GM12878 (cell line): ENCODE results near the gene LSP1. TPM values are rescaled to one million over a fixed set of nuclear protein-coding genes. Genes with fewer than 3 reads are reported as not detected.

Experiments
- ATAC-seq: fragments of 200-7000 bp; cut with Tn5 transposase; 3 replicates; pipeline ENCODE4 v1.9.1; 2020; ENCODE audit warnings: mild to moderate bottlenecking, moderate library complexity
- BruUV-seq: library from RNA; stranded (reverse); fragments of 400-500 nt; replicated peaks from 2 replicates; lab custom pipeline; 2021; lab: Mats Ljungman, UMichigan
- CTCF ChIA-PET: fragments of 300-600 bp; sonication (Branson Sonifier 250); formaldehyde crosslinking; extraction: SDS; loops from one replicate; lab custom pipeline; 2021; ENCODE audit warnings: inconsistent platforms; lab: Yijun Ruan, JAX
- POLR2A ChIA-PET: fragments of 350-600 bp; formaldehyde crosslinking; extraction: SDS; loops from one replicate; lab custom pipeline; 2021; ENCODE audit warnings: inconsistent platforms; lab: Charles Lee
- RAD21 ChIA-PET: fragments of 300-600 bp; sonication (Branson Sonifier 250); formaldehyde crosslinking; loops from one replicate; lab custom pipeline; 2023; ENCODE audit warnings: antibody characterized with exemption; ENCODE audit not compliant: unreplicated experiment; lab: Charles Lee
- SMC1A ChIA-PET: fragments of 300-600 bp; sonication (Branson Sonifier 250); formaldehyde crosslinking; loops from one replicate; lab custom pipeline; 2023; ENCODE audit not compliant: unreplicated experiment, uncharacterized antibody; lab: Charles Lee
- DNase-seq: peaks from one replicate; pipeline ENCODE4 v3.0.0-alpha.2; 2011; ENCODE audit warnings: low read depth, low spot score
- FAIRE-seq: peaks from 3 replicates; lab custom pipeline; 2011; peaks lifted over from hg19 to GRCh38; lab: Jason Lieb, UNC
- H2AFZ ChIP-seq: 2 replicates; pipeline ENCODE4 v1.6.0; 2011; ENCODE audit warnings: low read depth, low read length, control low read depth; ENCODE audit not compliant: control insufficient read depth
- H3K27ac ChIP-seq: 2 replicates; pipeline ENCODE4 v1.5.1; 2011; ENCODE audit warnings: control low read depth; ENCODE audit not compliant: control insufficient read depth, insufficient read depth
- H3K27me3 ChIP-seq, 2 experiments: replicated peaks in 1 of 2; 2 replicates each; pipeline versions ENCODE4 v1.6.0 to v1.6.1; 2011; ENCODE audit warnings: low read length in 1 of 2; ENCODE audit not compliant: control insufficient read depth in 2 of 2, insufficient read depth in 2 of 2
- H3K36me3 ChIP-seq, 2 experiments: 2 replicates each; pipeline ENCODE4 v1.5.1; 2011; ENCODE audit warnings: low read length in 1 of 2; ENCODE audit not compliant: control insufficient read depth in 2 of 2, insufficient read depth in 2 of 2
- H3K4me1 ChIP-seq: 2 replicates; pipeline ENCODE4 v1.6.1; 2011; ENCODE audit warnings: mild to moderate bottlenecking, low read length, moderate library complexity, mixed read lengths; ENCODE audit not compliant: control insufficient read depth, insufficient read depth
- H3K4me2 ChIP-seq: 2 replicates; pipeline ENCODE4 v1.6.0; 2011; ENCODE audit warnings: control low read depth; ENCODE audit not compliant: control insufficient read depth, insufficient read depth
- H3K4me3 ChIP-seq: fragments of 200-600 bp; sonication (generic); 2 replicates; pipeline ENCODE4 v1.5.1; 2016
- H3K79me2 ChIP-seq: 2 replicates; pipeline ENCODE4 v1.6.0; 2011; ENCODE audit warnings: low read length; ENCODE audit not compliant: control insufficient read depth, insufficient read depth
- H3K9ac ChIP-seq: 2 replicates; pipeline ENCODE4 v1.8.0; 2011; ENCODE audit warnings: low read length, control low read depth, mixed read lengths; ENCODE audit not compliant: control insufficient read depth, insufficient read depth
- H3K9me3 ChIP-seq: replicated peaks from 3 replicates; pipeline ENCODE4 v1.5.1; 2011; ENCODE audit warnings: mild to moderate bottlenecking, low read length; ENCODE audit not compliant: control insufficient read depth, insufficient read depth
- H4K20me1 ChIP-seq: 2 replicates; pipeline ENCODE4 v1.6.0; 2011; ENCODE audit not compliant: control insufficient read depth, insufficient read depth
- MLLT1 ChIP-seq: fragments of 450-650 bp; IDR thresholded peaks from 2 replicates; pipeline ENCODE4 v1.6.1; 2016; ENCODE audit warnings: mild to moderate bottlenecking
- POLR2A ChIP-seq: IDR thresholded peaks from 2 replicates; pipeline ENCODE4 v1.6.1; 2011; ENCODE audit warnings: low read depth, mild to moderate bottlenecking, low read length
- WGBS: methylation state at CpG from one replicate; pipeline ENCODE4 v1.1.6; 2016; ENCODE audit warnings: low lambda C conversion rate; ENCODE audit not compliant: insufficient replicate concordance, insufficient coverage; ENCODE audit errors: missing lambda C conversion rate; 5-methylcytosine and 5-hydroxymethylcytosine counted together
- in situ Hi-C: fragments of 300-500 bp; cut with MboI; formaldehyde crosslinking; loops from 9 replicates; pipeline ENCODE4 v1.14.3; 2018; ENCODE audit warnings: mixed read lengths
- intact Hi-C: fragments of 100-400 bp; cut with micrococcal nuclease; formaldehyde crosslinking; loops from one replicate; pipeline ENCODE4 v1.14.2; 2022; ENCODE audit not compliant: unreplicated experiment
- polyA plus RNA-seq, 11 experiments: library from polyadenylated mRNA; depleted of rRNA in 4 of 11; unstranded in 6 of 11; stranded (reverse) in 5 of 11; fragments of >200 nt; fragmentation: Nextera tagmentation in 4 of 11; fragmentation: Illumina TruSeq in 1 of 11; extraction: Ambion mirVana in 4 of 11; extraction: Trizol in 1 of 11; gene quantifications; 1 replicate in 1 of 11; 2 replicates in 10 of 11; pipeline versions ENCODE4 v1.2.1 to v1.2.3, GENCODE V29; 2011 to 2016; ENCODE audit warnings: inconsistent platforms in 2 of 11, missing spikeins in 2 of 11, low read depth in 1 of 11
- total RNA-seq, 4 experiments: library from RNA; depleted of rRNA in 3 of 4; stranded (reverse); fragments of >200 nt in 3 of 4; fragmentation: Illumina TruSeq in 1 of 4; extraction: Trizol in 1 of 4; gene quantifications; 2 replicates each; pipeline versions ENCODE4 v1.2.1 to v1.2.3, GENCODE V29; 2013 to 2021

LSP1 gene
- total and polyA plus RNA-seq, 10 of the 15 experiments (the other 5 are each of a cell fraction or from before 2014, with no cell fraction given) = 19.2 to 488 (median 369) TPM

- H3K9ac ChIP-seq = no peak overlapping the region
- H2AFZ ChIP-seq = no peak overlapping the region
- H3K27ac ChIP-seq = no peak overlapping the region
- CTCF ChIA-PET = interaction anchor here (0.6 to 1.5 kb wide), 7 partner anchors 12 to 268 kb away, joined by 3 to 8 read pairs (median 5); no protein-coding TSS in a partner anchor
- RAD21 ChIA-PET = interaction anchor here (1.2 to 2.0 kb wide), 3 partner anchors 33 to 47 kb away, joined by 4 to 10 read pairs (median 8); partner anchors contain the start of gene TNNI2
- TF ChIP-seq MLLT1 (no peak), POLR2A (peak; percentile 9; the same call in 1 of the 2 replicates)
- TF ChIP-seq, all 136 proteins: peak for 1
- Histone ChIP-seq H3K4me1 (no peaks in the 10 kb centered on the region; the same call in 1 of the 2 replicates), H3K9me3 (no peaks in the 10 kb centered on the region), H3K79me2 (no peaks in the 10 kb centered on the region; the same call in 1 of the 2 replicates), H4K20me1 (peaks cover 5% of the 10 kb centered on the region; the same call in 1 of the 2 replicates), H3K27me3 (no peaks in the 10 kb centered on the region), H3K4me2 (no peak overlapping the region), H3K4me3 (no peak overlapping the region), H3K36me3 (peaks cover 31 to 54% of the 10 kb centered on the region in 2 experiments)
- ChIA-PET SMC1A (interaction anchor here (2.0 kb wide), 1 partner anchor 28 kb away, joined by 6 read pairs; no protein-coding TSS in a partner anchor), POLR2A (no interaction called here)
- 91% methylated on average over 14 of the region's 14 CpGs for WGBS
- no TSS peak for BruUV-seq
- no peak for FAIRE-seq
- intact Hi-C loops = loop anchor here (2.0 kb wide), 1 partner anchor 267 kb away; no protein-coding TSS in a partner anchor
- in situ Hi-C loops = loop anchor here (5.0 kb wide), 1 partner anchor 34 kb away; the partner anchor contains the start of gene TNNT3
- ATAC-seq = no peak
- DNase-seq = no peak
Measured at GRCh38 chr11:1883346-1884302, 30.7 kb downstream of the LSP1 start.
